ENCODE measurements around the gene CFAP298. TPM values are rescaled to one million over a fixed set of nuclear protein-coding genes. Genes with fewer than 3 reads are reported as not detected.
"Not testable (repeated sequence)": the region's sequence is repeated elsewhere in the genome, so short reads cannot be mapped to it uniquely, and the experiment has no call there.

Gene CFAP298
- total RNA-seq, 6 experiments from 2014 or later, result 27.5 to 45.5 (median 33.1) TPM

- Mint-ChIP-seq H3K36me3 (ENCODE audit: low read depth) (0 out of 2 replicates have a peak, but pooled peaks cover 4% of the 10 kb centered on the region), H3K9me3 (no peaks in the 10 kb centered on the region), H3K27ac (peak overlapping the region; percentile 100), H3K4me1 (ENCODE audit: low read depth) (peaks cover 7% of the 10 kb centered on the region; the same call in 1 of the 2 replicates), H3K4me3 (peak overlapping the region; percentile 99), H3K27me3 (ENCODE audit: insufficient read depth) (peaks cover 9% of the 10 kb centered on the region)
- no peak for DNase-seq
- TF ChIP-seq, protein P1, sequence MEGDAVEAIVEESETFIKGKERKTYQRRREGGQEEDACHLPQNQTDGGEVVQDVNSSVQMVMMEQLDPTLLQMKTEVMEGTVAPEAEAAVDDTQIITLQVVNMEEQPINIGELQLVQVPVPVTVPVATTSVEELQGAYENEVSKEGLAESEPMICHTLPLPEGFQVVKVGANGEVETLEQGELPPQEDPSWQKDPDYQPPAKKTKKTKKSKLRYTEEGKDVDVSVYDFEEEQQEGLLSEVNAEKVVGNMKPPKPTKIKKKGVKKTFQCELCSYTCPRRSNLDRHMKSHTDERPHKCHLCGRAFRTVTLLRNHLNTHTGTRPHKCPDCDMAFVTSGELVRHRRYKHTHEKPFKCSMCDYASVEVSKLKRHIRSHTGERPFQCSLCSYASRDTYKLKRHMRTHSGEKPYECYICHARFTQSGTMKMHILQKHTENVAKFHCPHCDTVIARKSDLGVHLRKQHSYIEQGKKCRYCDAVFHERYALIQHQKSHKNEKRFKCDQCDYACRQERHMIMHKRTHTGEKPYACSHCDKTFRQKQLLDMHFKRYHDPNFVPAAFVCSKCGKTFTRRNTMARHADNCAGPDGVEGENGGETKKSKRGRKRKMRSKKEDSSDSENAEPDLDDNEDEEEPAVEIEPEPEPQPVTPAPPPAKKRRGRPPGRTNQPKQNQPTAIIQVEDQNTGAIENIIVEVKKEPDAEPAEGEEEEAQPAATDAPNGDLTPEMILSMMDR (IDR thresholded peaks at IDR 0.05), result no peak
Observed at GRCh38 chr21:32612999-32613337, 791 bp upstream of the CFAP298 start.

DNA sequence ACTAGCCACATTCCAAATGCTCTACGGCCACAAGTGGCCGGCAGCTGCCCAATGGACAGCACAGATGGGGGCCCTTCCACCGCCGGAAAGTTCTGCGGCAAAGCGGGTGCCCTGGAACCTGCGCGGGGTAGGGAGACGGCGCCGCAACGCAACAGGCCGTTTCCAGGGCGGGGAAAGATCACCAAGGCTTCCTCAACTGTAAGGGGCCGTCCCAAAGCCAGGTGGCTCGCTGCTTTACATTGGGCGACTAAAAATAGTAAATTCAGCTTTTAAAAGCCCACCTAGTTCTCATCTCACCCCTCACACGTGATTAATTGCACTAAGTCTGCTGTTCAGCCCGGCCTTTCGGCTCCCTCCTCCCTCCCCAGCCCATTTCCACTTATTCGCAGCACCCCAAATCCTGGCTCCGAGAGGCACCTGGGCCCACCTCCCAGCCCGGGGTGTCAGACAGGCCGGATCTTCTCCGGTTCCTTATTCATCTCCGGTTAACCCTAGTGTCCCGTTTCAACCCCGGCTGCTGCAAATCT, 643 bp downstream of the CFAP298 start:
- DNase-seq, result peak; percentile 28
- Mint-ChIP-seq H3K4me3 (peak overlapping the region; percentile 99), H3K9me3 (no peaks in the 10 kb centered on the region), H3K27ac (peak overlapping the region; percentile 100), H3K27me3 (ENCODE audit: insufficient read depth) (peaks cover 6% of the 10 kb centered on the region), H3K4me1 (ENCODE audit: low read depth) (peaks cover 7% of the 10 kb centered on the region; the same call in 1 of the 2 replicates), H3K36me3 (ENCODE audit: low read depth) (peaks cover 4% of the 10 kb centered on the region; the same call in 1 of the 2 replicates)
- TF ChIP-seq, protein P1 (IDR thresholded peaks at IDR 0.05), result no peak

DNA sequence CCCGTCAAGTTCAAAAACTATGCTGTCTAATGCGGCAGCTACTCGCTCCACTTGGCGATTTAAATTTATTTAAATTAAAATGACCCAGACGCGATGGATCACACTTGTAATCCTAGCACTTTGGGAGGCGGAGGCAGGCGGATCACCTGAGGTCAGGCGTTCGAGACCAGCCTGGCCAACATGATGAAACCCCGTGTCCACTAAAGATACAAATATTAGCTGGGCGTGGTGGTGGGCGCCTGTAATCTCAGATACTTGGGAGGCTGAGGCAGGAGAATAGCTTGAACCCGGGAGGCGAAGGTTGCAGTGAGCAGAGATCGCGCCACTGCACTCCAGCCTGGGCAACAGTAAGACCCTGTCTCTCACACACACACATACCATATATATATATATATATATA, 1.2 kb downstream of the CFAP298 start:
- H3K27ac Mint-ChIP-seq; H3K9me3 Mint-ChIP-seq; H3K4me1 Mint-ChIP-seq (ENCODE audit: low read depth); H3K36me3 Mint-ChIP-seq (ENCODE audit: low read depth); DNase-seq; H3K27me3 Mint-ChIP-seq (ENCODE audit: insufficient read depth): not testable (repeated sequence)
- H3K4me3 Mint-ChIP-seq, result peak overlapping the region; percentile 99

- Mint-ChIP-seq H3K27me3 (ENCODE audit: insufficient read depth) (peaks cover 4% of the 10 kb centered on the region), H3K27ac (no peak overlapping the region), H3K4me3 (no peak overlapping the region), H3K9me3 (no peaks in the 10 kb centered on the region), H3K4me1 (ENCODE audit: low read depth) (peaks cover 7% of the 10 kb centered on the region; the same call in 1 of the 2 replicates), H3K36me3 (ENCODE audit: low read depth) (peaks cover 15% of the 10 kb centered on the region)
- DNase-seq, result no peak
- TF ChIP-seq, protein P1 (IDR thresholded peaks at IDR 0.05), result no peak
Observed at GRCh38 chr21:32608851-32609250, 3.3 kb downstream of the CFAP298 start.

DNA sequence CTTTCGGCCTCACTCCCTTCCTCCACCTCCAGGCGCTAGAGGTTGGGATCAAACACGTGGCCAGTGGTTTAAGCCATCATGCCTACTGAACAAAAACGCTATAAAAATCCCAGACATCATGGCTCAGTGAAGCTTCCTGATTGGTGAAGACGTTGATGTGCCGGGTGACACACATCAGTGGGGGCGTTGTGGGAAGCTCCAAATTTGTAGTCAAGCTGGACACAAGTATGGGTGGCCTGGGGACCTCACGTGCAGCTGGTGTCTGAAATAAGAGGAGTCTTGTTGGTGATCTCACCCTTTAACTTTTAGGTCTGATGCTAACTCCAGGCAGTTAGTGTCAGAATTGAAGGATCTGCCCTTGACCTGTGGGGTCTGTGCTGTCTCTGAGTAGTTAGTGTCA, 6.7 kb downstream of the CFAP298 start:
- TF ChIP-seq, protein P1 (IDR thresholded peaks at IDR 0.05), result no peak
- Mint-ChIP-seq H3K9me3 (no peaks in the 10 kb centered on the region), H3K4me3 (no peak overlapping the region), H3K36me3 (ENCODE audit: low read depth) (peaks cover 24% of the 10 kb centered on the region), H3K4me1 (ENCODE audit: low read depth) (no peaks in the 10 kb centered on the region), H3K27ac (no peak overlapping the region), H3K27me3 (ENCODE audit: insufficient read depth) (peaks cover 2% of the 10 kb centered on the region)
- DNase-seq, result no peak

GRCh38 chr21:32604464-32604863, 7.7 kb downstream of the CFAP298 start:
- Mint-ChIP-seq H3K36me3 (ENCODE audit: low read depth) (peaks cover 21% of the 10 kb centered on the region), H3K27ac (no peak overlapping the region)
- TF ChIP-seq, protein P1 (IDR thresholded peaks at IDR 0.05), result no peak

More at GRCh38 chr21:32604464-32604863, 7.7 kb downstream of the CFAP298 start:
- no peaks in the 10 kb centered on the region for H3K4me1 Mint-ChIP-seq (ENCODE audit: low read depth)
- H3K4me3 Mint-ChIP-seq, result no peak overlapping the region
- peaks cover 2% of the 10 kb centered on the region for H3K27me3 Mint-ChIP-seq (ENCODE audit: insufficient read depth)
- no peaks in the 10 kb centered on the region for H3K9me3 Mint-ChIP-seq
- no peak for DNase-seq

Data from HFFc6 (cell line).